Fibroblast of lung (primary cell): Measurements from ENCODE around the gene NUBPL.

Source experiments
- CTCF ChIP-seq, 2 donors: IDR thresholded peaks in 1 of 2; conservative IDR thresholded peaks in 1 of 2; 1 replicate in 1 of 2; 2 replicates in 1 of 2; pipeline ENCODE4 v1.5.1; 2011 to 2012; ENCODE audit warnings: low read length in 2 of 2, control low read depth in 1 of 2, inconsistent platforms in 1 of 2, low read depth in 1 of 2, mild to moderate bottlenecking in 1 of 2
- EZH2 ChIP-seq: IDR thresholded peaks from 2 replicates; pipeline ENCODE4 v1.5.1; 2012; ENCODE audit warnings: low read length, control low read depth, mild to moderate bottlenecking; ENCODE audit errors: missing control alignments

- no peak for TF ChIP-seq CTCF (conservative IDR thresholded peaks at IDR 0.05 in 1 of 2, IDR thresholded peaks at IDR 0.05 in 1 of 2; ENCODE audit: low read depth in 1 of 2, low read length in 2 of 2)
- no peak for TF ChIP-seq EZH2
Measured at GRCh38 chr14:31530136-31530535, 31.1 kb upstream of the NUBPL start.
